Ovary (tissue), 3 donors: Measurements from ENCODE around the gene TTLL11.

Experiments
- EP300 ChIP-seq: sonication (generic); formaldehyde crosslinking; IDR thresholded peaks from one replicate; pipeline ENCODE4 v1.6.1; 2017; ENCODE audit warnings: antibody characterized with exemption
- POLR2A ChIP-seq: fragments of 450-650 bp; IDR thresholded peaks from one replicate; pipeline ENCODE4 v1.6.1; 2017; ENCODE audit warnings: antibody characterized with exemption, mild to moderate bottlenecking, moderate library complexity
- TF ChIP-seq, protein P1 (sequence below), 3 donors: fragments of 450-650 bp in 2 of 3; fragments of 200-600 bp in 1 of 3; IDR thresholded peaks; one replicate each; pipeline versions ENCODE4 v1.5.1 to v1.8.0; 2016 to 2022; ENCODE audit warnings: antibody characterized with exemption in 3 of 3, mild to moderate bottlenecking in 1 of 3
- donor health status: DM: no; HTN: no; CAD: no.

DNA sequence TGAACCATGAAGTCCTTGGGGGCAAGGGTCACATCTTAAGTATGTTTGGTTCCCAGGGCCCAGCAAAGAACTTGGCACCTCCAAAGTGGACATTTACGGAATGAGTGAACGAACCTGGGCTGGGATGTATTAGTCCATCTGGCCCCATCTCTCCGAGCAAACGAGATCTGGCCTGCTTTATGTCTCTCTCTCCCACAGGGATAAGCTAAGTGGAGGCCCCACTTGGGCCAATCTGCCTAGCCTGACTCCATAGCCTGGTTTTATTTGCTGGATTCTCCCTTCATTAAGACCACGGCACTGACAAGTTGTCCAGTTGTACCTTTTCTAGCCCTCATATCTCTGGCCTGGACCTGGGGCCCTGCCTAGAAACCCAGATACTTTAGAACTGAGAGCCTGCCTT, 2.1 kb downstream of the TTLL11 start:
- TF ChIP-seq, protein P1, sequence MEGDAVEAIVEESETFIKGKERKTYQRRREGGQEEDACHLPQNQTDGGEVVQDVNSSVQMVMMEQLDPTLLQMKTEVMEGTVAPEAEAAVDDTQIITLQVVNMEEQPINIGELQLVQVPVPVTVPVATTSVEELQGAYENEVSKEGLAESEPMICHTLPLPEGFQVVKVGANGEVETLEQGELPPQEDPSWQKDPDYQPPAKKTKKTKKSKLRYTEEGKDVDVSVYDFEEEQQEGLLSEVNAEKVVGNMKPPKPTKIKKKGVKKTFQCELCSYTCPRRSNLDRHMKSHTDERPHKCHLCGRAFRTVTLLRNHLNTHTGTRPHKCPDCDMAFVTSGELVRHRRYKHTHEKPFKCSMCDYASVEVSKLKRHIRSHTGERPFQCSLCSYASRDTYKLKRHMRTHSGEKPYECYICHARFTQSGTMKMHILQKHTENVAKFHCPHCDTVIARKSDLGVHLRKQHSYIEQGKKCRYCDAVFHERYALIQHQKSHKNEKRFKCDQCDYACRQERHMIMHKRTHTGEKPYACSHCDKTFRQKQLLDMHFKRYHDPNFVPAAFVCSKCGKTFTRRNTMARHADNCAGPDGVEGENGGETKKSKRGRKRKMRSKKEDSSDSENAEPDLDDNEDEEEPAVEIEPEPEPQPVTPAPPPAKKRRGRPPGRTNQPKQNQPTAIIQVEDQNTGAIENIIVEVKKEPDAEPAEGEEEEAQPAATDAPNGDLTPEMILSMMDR (IDR thresholded peaks at IDR 0.05) = no peak
- no peak for TF ChIP-seq POLR2A
- no peak for TF ChIP-seq EP300
